ENCODE results near the gene TMEM135.

The TMEM135 gene

DNA sequence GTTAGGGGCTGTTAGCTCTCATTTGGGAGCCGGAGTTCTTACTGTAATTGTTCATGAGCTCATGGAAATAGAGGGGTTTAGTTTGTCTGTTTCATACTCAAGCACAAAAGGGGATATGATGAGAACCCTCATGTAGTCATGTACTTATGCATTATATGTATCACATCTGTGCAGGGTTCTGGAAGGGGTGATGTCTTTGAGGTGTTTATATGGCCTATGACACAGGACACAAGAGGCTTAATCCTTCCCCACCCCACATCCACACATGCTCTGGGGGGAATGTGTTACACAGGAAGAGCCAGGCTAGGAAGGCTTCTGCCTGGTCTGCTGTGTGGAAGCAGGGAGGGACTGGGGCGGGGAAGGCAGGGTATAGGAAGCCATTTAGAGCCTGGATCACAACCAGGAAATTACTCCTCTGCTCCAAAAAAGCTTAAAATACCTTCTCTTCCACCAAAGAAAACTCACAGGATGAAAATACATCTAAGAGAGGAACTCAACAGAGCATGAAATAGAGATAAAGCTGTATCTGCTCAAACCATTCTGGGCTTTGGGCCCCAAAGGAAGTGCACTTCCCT lies 316.1 kb downstream of the TMEM135 start:
- no peak for DNase-seq (ENCODE audit: low read depth)

DNA sequence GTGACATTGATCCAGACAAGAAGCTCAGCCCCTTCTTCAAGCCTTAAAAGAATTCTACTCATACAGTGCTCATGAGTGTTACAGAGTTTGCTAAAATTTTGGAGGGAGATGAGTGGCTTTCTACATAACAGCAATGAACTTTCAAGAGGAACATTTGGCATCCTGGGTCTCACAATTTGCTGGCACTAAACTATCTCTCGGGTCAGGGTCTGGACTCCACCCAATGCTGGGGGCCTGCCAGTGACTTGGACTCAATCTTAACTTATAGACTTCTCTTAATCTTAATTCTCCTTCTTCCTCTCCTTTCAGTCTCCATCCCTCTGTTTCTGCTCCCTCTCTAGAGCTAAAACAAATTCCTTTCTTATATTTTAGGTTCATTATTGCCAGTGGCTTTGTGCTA lies 317.9 kb downstream of the TMEM135 start:
- no peak for DNase-seq (ENCODE audit: low read depth)

DNA sequence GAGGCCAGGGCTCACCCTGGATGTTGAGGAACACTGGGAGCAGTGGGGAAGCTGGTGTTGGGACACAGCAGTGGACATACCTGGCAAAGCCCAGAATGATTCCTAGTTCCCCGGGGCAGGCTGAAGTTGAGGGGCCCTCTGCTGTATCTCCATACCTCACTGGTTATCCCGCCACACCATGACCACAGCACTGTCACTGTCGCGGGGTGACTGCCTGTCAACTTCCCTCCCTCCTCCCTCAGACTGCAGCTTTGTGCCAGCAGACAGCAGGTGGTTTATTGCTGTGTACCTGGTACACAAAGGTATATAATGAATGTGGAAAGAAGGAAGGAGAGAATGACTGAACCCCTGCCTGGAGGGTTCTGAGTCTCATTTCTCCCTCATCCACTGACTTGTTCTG lies 318.7 kb downstream of the TMEM135 start:
- no peak for DNase-seq (ENCODE audit: low read depth)

DNA sequence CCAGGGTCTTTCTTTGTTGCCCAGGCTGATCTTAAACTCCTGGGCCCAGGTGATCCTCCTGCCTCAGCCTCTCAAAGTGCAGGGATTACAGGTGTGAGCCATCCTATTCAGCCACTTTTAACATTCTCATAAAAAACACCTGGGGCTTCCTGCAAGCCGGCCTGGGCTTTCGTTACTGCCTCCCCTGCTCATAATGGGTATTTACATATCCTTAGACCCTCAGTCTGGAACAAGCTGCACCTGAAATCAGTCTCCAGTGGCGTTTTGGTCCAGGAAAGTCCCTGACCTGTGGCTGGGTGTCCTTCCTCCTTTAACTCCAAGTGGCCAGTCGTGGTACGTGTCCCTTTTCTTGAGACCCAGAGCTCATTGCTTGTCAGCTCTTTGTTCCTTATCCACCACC lies 320.7 kb downstream of the TMEM135 start:
- no peak for DNase-seq (ENCODE audit: low read depth)

DNA sequence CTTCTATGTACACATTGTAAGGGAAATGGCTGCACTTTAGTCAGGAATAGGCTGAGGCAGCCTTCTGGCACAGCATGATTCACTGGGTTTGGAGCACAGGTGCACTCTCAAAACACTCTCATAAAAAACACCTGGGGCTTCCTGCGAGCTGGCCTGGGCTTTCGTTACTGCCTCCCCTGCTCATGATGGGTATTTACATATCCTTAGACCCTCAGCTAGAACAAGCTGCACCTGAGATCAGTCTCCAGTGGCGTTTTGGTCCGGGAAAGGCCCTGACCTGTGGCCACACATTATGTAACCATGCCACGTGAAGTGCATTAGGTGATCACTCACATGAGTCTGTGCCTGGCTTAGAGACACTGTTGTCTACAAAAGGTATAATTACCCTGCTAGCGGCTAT lies 321.7 kb downstream of the TMEM135 start:
- no peak for DNase-seq (ENCODE audit: low read depth)

DNA sequence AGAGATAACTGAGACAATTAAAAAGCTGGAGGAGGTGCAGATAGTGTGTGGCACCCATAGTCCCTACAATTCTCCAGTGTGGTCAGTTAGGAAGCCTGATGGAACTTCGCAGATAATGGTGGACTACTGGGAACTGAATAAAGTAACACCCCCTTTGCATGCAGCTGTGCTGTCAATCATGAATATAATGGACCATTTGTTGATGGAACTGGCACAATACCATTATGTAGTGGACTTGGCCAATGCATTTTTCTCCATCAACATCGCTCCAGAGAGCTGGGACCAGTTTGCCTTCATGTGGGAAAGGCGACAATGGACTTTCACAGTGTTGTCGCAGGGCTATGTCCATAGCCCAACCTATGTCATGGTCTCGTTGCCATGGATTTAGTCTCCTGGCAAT lies 324.2 kb downstream of the TMEM135 start:
- no peak for DNase-seq (ENCODE audit: low read depth)

DNA sequence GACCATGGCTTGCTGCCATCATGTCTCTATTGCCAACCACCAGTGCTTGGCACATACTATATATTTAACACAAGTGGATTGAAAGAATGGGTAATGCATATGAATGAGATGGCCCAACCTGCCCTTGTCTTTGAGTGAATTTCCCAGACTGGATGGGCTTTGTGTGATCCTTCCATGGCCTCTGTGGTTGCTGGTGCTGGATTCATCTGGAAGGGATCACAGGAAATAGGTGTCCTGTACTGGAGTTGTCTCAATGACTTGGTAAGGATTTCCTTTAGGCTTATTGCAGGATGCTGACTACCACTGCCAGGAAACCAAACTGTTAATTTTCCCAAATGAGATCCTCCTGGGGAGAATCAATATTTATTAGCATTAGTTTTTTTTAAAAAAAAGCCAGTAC lies 328.6 kb downstream of the TMEM135 start:
- no peak for DNase-seq (ENCODE audit: low read depth)

DNA sequence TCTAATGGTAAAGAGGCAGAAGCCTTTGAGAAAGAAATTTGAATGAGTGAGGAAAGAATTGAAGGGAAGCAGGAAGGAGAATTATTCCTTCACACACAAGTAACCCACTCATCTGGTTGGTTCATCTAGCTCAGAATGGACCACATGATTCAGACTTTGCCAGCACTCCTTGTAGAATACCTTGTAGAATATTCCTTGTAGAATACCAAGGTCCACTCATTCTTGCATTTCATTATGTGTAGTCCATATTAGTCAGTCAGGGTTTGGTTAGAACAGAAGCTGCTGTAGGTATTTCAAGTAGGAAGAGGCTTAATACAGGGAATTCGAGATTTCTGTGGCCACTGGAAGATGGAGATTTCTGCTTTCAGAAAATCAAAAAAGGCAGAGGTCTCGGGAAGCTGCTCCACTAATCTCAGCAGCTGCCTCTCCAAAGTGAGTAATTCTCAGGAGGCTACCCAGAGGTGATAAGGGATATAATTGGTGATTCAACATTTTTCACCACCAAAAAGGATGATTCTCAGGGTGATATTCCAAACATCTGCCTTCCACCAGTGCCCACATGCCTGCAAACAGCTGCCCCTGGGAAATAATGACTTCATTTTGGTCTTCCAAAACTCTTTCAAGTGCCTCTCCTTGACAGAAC lies 329.1 kb downstream of the TMEM135 start:
- DNase-seq (ENCODE audit: low read depth) = no peak

DNA sequence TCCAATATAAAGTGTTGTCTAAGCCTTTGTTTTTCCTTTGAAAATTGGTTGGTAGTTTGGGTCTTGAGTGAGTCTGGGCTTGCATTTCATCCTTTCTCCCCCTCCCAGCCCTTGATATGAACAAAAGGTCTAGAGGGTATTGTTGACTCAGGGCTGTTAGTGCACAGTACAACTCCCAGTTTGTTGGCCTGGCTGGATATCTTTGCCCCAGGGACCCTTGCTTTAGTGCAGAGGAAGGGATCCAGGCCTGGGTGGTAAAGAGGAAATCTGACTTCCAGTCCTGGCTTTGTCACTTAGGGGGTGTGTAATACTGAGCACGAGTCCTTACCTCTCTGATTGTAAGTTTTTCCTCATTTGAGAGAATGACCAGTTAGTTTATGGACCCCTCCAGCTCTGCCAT lies 330.4 kb downstream of the TMEM135 start:
- no peak for DNase-seq (ENCODE audit: low read depth)

DNA sequence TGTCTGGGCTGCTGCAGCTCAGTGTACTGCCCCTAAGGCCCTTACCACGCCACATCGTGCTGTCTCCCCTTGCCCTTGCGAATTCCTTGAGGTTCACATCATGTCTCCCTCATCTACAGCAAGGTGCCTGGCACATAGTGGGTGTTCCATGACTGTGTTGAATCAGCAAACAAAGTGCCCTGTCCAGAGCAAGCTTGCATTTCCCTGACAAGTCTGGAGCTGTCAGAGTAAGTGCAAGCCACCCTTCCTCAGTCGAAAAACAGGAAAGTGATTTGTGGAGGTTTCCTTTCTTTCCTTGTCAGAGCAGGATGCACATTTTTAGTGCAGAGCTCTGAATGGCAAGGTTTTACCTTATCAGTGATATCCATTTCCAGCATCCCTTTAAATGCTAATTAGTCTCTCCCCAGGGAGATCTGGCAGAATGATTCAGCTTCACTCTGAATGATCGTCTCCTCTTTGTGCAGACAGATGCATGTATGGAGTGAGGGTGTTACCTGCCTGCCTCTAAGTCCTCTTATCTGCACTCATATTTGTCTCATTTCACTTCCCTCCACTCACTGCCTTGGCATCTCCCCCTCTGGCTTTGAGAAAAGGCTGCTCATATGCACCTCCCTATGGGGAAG lies 331.2 kb downstream of the TMEM135 start:
- DNase-seq (ENCODE audit: low read depth) = no peak

DNA sequence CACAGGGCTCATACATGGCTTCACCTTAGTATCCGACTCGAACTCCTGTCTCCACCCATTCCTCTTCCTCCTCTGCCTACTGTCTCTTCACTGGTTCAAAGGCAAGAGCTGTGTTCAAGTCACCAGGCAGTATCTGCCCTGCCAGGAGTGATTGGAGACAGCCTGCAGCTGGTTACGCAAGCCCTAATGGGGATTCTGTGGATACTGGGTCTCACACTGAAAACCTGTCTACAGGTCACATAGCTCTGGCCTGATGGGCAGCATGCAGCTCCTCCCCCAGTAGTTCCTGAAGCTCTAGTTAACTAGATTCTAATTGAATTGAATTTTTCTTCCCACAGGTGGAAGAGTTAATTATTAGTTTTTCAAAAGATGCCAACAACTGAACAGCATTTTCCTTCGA lies 332.2 kb downstream of the TMEM135 start:
- DNase-seq (ENCODE audit: low read depth) = no peak

DNA sequence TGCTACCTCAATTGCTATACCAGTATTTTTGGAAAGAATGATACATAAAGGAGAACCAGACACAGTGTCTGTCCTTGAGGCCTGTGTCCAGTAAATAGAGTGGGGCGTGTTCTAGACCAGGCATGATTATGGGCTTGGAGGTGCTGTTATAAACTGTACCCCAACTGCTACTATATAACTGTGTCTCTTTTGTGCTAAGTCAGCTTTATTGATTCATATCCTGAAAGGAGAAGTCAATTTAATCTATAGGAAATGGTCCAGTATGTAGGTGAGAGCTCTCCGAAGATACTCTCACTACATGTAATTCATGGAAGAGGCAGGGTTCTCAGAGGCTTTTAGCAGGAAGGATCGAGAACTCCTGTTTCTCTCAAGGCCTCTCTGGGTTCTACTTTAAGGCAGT lies 334.3 kb downstream of the TMEM135 start:
- DNase-seq (ENCODE audit: low read depth) = no peak

Data from activated T-cell treated with anti-CD3 and anti-CD28 coated beads for 48 hours (primary cell).